HG03095 (cell line): ENCODE measurements around the gene CHPT1.

ENCODE experiments used
- ATAC-seq: cut with Tn5 transposase; IDR thresholded peaks from one replicate; pipeline ENCODE4 v1.9.1; 2021; ENCODE audit warnings: moderate library complexity; ENCODE audit not compliant: unreplicated experiment

The CHPT1 gene

DNA sequence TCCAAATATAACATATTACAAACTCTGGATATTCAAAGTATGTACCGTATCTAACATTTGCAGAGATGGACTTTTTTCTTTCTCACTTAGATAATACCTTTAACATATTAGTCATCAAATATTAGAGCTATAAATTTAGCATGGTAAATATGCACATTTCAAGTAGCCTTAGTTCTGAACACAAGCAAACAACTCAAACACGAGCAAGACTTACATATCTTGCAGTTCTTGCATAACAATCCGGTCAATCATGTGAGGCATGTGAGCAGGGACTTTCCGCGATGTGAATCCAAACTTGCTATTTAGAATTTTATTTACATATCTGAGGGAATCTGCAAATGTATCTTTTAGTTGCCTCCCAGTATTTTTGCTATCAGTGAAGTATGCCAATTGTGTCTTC lies 63.9 kb downstream of the CHPT1 start:
- no peak for ATAC-seq

DNA sequence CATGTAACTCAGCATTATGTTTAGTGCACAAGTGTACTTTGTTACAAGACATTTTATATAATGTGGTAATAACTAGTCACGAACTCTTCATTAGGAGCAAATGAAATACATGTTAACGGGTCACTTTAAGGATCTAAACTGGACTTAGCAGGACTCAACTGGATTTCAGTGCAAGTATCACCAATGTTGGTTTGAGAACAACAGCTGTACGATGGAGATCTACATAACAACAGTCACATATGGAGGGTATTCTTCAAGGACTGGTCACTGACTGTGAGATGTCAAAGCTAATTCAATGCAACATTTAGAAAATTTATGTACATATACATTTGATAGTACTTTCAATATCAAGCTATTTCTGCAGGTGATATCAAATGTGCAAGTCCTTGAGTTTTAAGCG lies 64.3 kb downstream of the CHPT1 start:
- no peak for ATAC-seq

DNA sequence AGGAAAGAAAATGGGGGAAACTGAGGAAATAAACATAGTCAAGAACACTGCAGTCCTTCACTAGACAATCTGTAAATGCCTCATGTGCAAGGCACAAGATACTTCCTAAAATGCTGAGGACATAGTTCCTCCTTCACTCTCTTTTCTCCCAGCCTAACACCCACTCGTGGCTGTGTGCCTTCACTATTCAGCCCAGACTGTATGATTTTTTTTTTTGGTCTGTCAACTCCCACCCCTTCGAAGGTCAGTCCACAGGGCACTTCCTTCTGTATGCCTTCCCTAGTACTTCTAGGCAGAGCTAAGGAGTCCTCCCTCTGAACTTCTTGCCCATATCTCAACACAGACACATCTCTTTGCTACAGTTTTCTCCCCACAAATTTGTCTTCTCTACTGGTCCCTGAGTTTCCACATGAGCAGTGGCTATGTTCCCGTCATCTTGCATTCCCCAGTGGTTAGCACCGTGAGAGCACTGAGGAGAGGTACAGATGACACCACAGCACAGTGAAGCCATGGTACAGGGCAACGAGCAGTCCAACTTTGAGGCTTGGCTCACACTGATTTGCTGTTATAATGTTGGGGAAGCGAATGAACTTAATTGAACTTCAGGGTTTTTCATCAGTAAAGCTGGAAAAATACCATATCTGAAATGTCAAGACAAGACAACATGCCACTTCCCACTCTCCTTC lies 65.9 kb downstream of the CHPT1 start:
- ATAC-seq = no peak

DNA sequence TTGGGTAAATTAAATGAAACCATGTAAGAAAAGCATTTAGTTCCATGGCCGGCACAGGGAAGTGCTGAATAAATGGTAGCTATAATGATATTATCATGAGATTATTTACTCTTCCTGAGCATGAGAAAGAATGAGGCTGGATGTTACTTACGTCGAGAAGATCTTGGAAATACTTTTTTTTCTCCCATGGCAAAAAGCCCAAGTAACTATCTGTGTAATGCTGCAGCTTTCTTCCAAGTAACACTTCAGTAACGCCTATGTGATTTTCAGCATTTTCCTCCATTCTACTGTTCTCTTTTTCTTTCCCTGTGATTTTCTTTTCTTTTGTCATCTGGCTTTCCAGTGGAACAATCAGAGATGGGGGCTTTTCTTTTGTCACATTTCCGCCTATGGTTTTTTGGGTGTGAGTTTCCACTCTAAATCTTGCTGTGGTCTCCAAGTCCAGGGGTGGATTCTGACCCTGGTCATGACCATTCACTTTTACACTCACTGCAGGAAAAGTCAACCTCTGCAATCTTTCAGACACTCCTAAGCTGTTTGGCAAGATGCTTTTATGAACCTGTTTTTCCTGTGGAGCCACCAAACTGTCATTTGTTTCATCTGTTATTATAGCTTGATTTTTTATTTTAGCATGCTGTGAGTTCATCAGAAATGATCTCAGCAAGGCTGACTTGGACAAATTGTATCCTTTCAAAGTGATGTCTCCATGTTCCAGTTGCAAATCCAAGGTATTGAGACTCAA lies 66.8 kb downstream of the CHPT1 start:
- no peak for ATAC-seq

DNA sequence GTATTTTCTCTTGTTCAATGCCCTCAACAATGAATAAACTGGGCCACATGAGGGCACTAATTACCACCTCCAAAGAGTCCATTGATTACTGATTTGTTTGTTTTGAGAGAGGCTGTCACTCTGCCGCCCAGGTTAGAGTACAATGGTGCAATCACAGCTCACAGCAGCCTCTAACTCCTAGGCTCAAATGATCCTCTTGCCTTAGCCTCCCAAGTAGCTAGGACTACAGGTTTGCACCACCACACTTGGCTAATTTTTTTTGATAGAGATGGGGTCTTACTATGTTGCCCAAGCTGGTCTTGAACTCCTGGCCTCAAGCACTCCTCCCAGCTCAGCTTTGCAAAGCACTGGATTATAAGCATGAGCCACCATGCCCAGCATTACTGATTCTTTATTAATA lies 70.1 kb downstream of the CHPT1 start:
- ATAC-seq = no peak

DNA sequence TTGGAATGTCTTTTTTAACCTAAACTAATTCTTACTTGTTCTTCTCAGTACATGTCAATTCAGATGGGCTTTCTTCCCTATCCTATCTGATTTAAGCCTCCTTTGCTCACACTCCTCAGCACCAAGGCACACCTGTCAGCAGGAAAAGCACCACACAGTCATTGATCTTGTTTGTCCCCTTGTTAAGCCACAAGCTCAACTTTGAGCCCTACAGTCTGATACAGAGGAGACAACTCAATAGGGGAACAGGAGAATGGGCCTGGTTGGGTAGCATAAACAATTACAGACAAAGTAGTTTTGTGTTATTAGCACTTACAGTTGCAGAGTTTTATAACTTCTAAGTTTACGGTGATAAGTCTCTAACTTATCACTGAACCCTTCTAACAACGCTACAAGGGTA lies 71.3 kb downstream of the CHPT1 start:
- ATAC-seq = no peak

DNA sequence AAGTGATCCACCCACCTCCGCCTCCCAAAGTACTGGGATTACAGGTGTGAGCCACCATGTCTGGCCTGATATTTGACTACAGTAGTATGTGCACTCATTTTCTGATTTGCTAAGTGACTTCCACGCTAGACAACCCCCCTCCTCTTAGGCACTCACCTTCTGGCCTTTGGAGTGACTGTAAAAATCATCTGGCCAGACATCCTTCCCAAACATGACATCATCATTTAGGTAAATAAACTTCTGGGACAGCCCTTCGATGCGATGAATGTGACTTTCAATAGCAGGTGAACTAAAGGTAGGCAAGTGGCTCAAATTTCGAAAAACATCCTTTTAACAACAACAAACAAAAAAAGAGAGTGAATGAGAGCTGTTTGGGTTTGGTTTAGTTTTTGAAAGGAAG lies 72.4 kb downstream of the CHPT1 start:
- ATAC-seq = no peak

DNA sequence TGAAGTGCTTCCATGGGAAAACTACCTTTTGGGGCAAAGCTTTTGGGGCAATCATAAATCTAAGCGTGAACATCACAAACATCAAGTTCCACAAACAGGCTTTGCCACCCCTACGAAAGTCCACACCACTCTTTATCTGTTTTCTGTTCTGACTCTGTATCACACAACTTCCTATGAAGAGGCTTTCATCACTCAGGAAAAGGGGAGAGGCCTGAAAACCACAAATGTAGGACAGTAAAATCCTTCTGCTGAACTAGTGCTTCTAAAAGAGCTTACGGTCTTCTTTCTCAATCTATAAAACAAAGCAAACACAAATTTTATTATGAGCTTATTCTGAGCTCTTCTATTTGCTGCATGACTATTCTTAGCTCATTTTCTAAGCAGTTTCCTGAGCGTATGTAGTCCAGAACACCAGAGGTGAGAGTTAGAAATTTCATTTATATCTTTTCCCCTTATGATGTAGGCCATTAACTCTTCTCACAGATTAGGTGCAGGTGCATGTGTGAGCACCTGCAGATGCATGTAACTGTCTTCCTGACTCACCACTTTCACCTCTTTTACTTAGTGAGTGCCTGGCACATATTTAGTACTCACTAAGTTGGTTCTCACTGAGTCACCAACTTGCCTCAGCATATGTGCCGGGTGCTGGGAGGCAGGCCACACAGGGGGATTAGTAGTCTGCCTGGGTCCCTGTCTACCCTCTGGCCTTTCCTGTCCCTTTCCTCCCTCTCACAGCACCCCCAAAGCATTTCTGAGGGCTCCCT lies 74.8 kb downstream of the CHPT1 start:
- no peak for ATAC-seq

DNA sequence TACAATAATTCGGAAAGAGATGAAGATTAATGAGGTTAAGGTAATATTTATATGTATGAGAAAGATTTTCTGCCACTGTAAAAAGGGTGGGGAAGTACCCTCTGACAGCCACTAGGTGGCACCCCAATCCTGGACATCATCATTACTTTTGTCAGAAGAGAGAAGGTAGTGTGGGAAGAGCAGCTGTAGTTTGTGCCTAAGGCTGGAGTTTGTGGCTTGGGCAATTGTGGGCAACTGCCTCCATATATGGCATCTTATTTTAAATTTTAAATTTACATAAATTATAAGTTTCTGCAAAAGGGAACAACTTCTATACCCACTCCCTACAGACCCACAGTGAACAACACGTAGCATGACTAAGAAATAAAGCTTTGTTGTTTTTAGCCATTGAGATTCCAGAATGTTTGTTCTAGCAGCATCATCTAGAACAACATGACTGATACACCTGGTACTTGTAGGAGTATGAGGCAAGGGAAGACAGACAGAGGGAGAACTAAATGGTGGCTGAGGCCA lies 76.3 kb downstream of the CHPT1 start:
- ATAC-seq = peak; percentile 76

DNA sequence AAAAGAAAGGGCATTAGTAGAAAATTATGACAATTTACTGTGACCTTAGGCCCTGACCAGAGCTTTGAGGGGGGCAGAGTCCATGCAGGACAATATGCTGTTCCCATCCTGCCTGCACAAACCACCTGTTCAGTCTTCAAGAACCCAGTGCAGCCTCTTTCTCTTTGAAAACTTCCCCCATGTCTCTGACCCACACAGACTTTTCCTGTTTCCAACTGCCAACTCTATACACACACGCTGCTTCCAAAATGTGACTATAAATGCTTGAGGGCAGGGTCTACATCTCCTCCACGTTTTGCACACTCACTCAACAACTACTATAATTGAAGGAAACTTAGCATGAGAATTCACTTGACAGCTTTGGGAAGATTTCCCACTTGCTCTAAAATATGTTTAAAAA lies 78.4 kb downstream of the CHPT1 start:
- no peak for ATAC-seq

DNA sequence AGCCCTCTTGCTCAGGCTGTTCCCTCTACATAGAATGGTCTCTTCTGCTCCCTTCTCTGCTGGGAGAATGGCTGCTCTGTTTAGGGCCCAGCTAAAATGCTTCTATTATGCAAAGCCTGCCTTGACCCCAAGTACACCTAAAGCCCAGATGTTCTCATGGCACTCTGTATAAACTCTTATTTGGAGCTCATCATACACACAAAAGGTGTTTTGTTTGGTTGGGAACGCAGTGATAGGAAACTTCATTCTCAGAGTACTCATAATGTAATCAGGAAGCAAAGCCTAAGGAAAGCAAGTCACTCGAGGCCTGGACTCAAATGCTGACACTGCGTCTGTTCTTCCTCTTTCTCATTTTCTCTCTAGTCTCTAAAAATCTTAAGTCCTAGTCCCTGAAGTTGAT lies 80.0 kb downstream of the CHPT1 start:
- no peak for ATAC-seq

DNA sequence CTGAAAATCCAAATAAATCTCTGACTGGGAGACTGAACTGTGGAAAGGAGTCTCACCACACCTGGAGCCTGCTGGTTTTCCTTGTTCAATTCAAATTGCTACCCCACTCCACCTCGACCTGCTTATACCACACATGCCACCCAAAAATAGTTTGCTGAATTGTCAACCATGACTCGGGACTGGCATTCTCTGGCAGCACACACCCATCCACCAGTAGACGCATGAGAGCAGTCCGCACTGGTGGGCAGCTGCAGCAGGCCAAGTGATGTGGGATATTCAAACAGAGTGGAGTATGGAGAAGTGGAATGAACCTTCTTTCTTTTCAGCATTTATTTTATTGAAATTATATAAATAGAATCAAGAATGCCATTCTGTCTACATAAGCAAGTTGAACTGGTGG lies 80.5 kb downstream of the CHPT1 start:
- no peak for ATAC-seq
